GM12801 (cell line): ENCODE results near the gene FRK.

ENCODE experiments used
- CTCF ChIP-seq: IDR thresholded peaks from one replicate; pipeline ENCODE4 v1.5.1; 2011; ENCODE audit warnings: control low read depth; ENCODE audit not compliant: insufficient read length; ENCODE audit errors: extremely low read depth

The FRK gene

DNA sequence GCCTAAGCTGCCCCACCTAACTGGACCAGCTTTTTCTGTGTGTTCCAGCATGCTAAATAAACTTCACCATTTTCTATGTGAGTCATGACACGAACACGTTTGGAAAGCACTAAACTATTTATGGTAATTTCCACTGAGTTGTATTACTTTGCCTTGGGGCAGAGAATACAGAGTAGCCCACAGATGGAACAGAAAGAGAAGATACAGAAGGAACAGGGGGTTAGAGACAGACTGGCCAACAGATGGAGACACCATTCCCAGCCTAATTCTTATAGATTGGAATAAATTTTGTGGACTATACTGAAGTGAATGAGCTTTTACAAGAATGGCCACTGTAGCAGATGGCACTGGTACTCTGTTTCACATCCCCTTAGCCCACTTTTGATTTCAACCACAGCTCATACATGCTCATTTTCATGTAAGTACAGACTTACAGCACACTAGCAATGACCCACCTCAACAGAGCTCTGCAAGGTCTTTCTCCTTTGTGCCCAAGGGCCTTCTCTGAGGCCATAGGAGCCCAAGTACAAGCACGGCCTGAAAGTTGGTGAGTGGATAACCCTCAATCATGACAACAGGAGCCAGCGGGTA, 26.8 kb upstream of the FRK start:
- no peak for TF ChIP-seq CTCF

DNA sequence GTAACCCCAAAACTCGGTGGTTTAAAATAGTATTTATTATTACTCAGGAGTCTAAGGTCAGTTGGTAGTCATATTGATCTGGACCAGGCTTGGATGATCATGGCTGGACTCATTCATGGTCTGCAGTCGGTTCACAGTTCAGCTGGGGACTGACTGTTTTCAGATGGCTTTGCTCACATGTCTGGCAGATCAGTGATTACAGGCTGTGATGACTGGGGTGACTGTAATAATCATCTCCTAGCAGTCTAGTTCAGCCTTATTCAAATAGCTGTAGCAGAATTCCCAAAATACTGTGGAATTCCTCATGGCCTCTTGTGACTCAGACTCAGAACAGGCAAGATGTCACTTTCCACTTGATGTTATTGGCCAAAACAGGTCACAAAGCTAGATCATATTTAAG, 23.6 kb upstream of the FRK start:
- TF ChIP-seq CTCF = no peak

DNA sequence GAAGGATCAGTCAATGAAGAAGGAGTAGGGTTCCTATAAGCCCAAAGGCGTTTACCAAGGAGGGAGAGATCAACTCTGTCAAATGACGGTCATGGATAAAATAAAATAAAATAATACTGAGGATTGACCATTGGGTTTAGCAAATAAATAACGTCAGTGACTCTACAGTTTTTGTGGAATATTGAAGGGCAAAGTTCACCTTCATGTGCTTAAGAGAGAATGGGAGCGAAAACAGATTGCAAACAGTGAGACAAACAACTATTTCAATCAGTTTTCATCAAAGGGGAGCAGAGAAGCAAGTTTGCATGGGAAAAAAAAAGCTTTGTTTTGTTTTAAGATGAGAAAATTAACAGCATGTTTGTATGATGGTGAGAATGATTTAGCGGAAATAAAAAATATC, 22.4 kb upstream of the FRK start:
- no peak for TF ChIP-seq CTCF

GRCh38 chr6:116078945-116079344, 18.3 kb upstream of the FRK start:
- no peak for TF ChIP-seq CTCF

GRCh38 chr6:116078522-116078921, 17.8 kb upstream of the FRK start:
- no peak for TF ChIP-seq CTCF

GRCh38 chr6:116074732-116075390, 14.2 kb upstream of the FRK start:
- TF ChIP-seq CTCF = no peak

GRCh38 chr6:116073765-116074440, 13.2 kb upstream of the FRK start:
- TF ChIP-seq CTCF = no peak
